NCI-H2029 treated with DMSO at 0.1 percent for 48 hours (cell line): ENCODE data around the gene CTDNEP1.

Experiments used
- DNase-seq: peaks from one replicate; lab custom pipeline; 2025; lab: John Stamatoyannopoulos, UW

CTDNEP1 gene

GRCh38 chr17:7228920-7229319 lies 22.6 kb downstream of the CTDNEP1 start:
- no peak for DNase-seq

- DNase-seq, result no peak
These were observed 24.5 kb downstream of the CTDNEP1 start for GRCh38 chr17:7226721-7227710.

GRCh38 chr17:7225711-7226331 lies 25.7 kb downstream of the CTDNEP1 start:
- DNase-seq, result no peak

- no peak for DNase-seq
These were observed 26.8 kb downstream of the CTDNEP1 start for GRCh38 chr17:7224661-7225111.

GRCh38 chr17:7224110-7224509 lies 27.4 kb downstream of the CTDNEP1 start:
- no peak for DNase-seq

GRCh38 chr17:7223375-7223774 lies 28.2 kb downstream of the CTDNEP1 start:
- DNase-seq, result no peak

GRCh38 chr17:7222972-7223292 lies 28.6 kb downstream of the CTDNEP1 start:
- no peak for DNase-seq

GRCh38 chr17:7222093-7222971 lies 29.2 kb downstream of the CTDNEP1 start:
- DNase-seq, result no peak

- no peak for DNase-seq
These were observed 30.0 kb downstream of the CTDNEP1 start for GRCh38 chr17:7221278-7222092.

GRCh38 chr17:7220593-7221277 lies 30.8 kb downstream of the CTDNEP1 start:
- peak; percentile 2 for DNase-seq

- peak; percentile 14 for DNase-seq
These were observed 31.5 kb downstream of the CTDNEP1 start, which contains the start of the genes ACADVL and DLG4 for GRCh38 chr17:7219812-7220592. ACADVL (plus strand) TSS chr17:7219938; CDS start chr17:7219985, 47 bp downstream. DLG4 (minus strand) TSS chr17:7219836.

- DNase-seq, result no peak
These were observed 32.2 kb downstream of the CTDNEP1 start for GRCh38 chr17:7219229-7219811.

- DNase-seq, result no peak
These were observed 32.8 kb downstream of the CTDNEP1 start for GRCh38 chr17:7218758-7219157.

GRCh38 chr17:7218166-7218565 lies 33.4 kb downstream of the CTDNEP1 start:
- no peak for DNase-seq

- DNase-seq, result no peak
These were observed 34.2 kb downstream of the CTDNEP1 start for GRCh38 chr17:7217113-7217987.

- no peak for DNase-seq
These were observed 35.1 kb downstream of the CTDNEP1 start for GRCh38 chr17:7216242-7217112.

- no peak for DNase-seq
These were observed 35.8 kb downstream of the CTDNEP1 start for GRCh38 chr17:7215652-7216180.
